SK-N-SH treated with all-trans-retinoic acid at 6 μM for 48 hours (cell line): ENCODE results near the gene BTBD8.
"Not testable (repeated sequence)": the region's sequence is repeated elsewhere in the genome, so short reads cannot be mapped to it uniquely, and the experiment has no call there.

Source experiments
- ATAC-seq: fragments of 200-7000 bp; cut with Tn5 transposase; 3 replicates; pipeline ENCODE4 v1.9.1; 2020; ENCODE audit warnings: mild to moderate bottlenecking, moderate library complexity
- ARNTL ChIP-seq: fragments of 450-650 bp; formaldehyde crosslinking; IDR thresholded peaks from 2 replicates; pipeline ENCODE4 v1.5.0; 2020; ENCODE audit warnings: low read depth, mild to moderate bottlenecking, moderate library complexity, borderline replicate concordance
- BACH2 ChIP-seq: fragments of 250-450 bp; sonication (Bioruptor Pico); IDR thresholded peaks from 2 replicates; pipeline ENCODE4 v1.9.0; 2021; ENCODE audit warnings: mild to moderate bottlenecking, borderline replicate concordance
- CREB5 ChIP-seq: fragments of 250-450 bp; sonication (Bioruptor Pico); IDR thresholded peaks from 2 replicates; pipeline ENCODE4 v1.5.1; 2020; ENCODE audit warnings: low read depth, mild to moderate bottlenecking, moderate library complexity
- CSRNP3 ChIP-seq: fragments of 250-450 bp; sonication (Bioruptor Pico); IDR thresholded peaks from 2 replicates; pipeline ENCODE4 v1.5.1; 2021; ENCODE audit warnings: mild to moderate bottlenecking, moderate library complexity
- ESRRG ChIP-seq: fragments of 250-450 bp; sonication (Bioruptor Pico); IDR thresholded peaks from 2 replicates; pipeline ENCODE4 v1.6.1; 2021; ENCODE audit warnings: mild to moderate bottlenecking
- GLIS3 ChIP-seq: fragments of 250-450 bp; sonication (Bioruptor Pico); IDR thresholded peaks from 2 replicates; pipeline ENCODE4 v1.5.0; 2020; ENCODE audit warnings: mild to moderate bottlenecking, moderate library complexity
- OSR1 ChIP-seq: fragments of 250-450 bp; sonication (Bioruptor Pico); IDR thresholded peaks from 2 replicates; pipeline ENCODE4 v1.8.0; 2022; ENCODE audit warnings: moderate library complexity, mild to moderate bottlenecking, inconsistent platforms
- POU6F1 ChIP-seq: fragments of 250-450 bp; sonication (Bioruptor Pico); IDR thresholded peaks from 2 replicates; pipeline ENCODE4 v1.8.0; 2021; ENCODE audit warnings: low read depth, mild to moderate bottlenecking, moderate library complexity, borderline replicate concordance
- PPARA ChIP-seq: fragments of 250-450 bp; sonication (Bioruptor Pico); IDR thresholded peaks from 2 replicates; pipeline ENCODE4 v1.5.0; 2020; ENCODE audit warnings: mild to moderate bottlenecking, borderline replicate concordance
- RARB ChIP-seq: fragments of 250-450 bp; sonication (Bioruptor Pico); IDR thresholded peaks from 2 replicates; pipeline ENCODE4 v1.8.0; 2021; ENCODE audit warnings: mild to moderate bottlenecking, moderate library complexity
- SNAI2 ChIP-seq: fragments of 250-450 bp; sonication (Bioruptor Pico); IDR thresholded peaks from 2 replicates; pipeline ENCODE4 v1.5.0; 2020; ENCODE audit warnings: mild to moderate bottlenecking, moderate library complexity
- TCF4 ChIP-seq: fragments of 250-450 bp; sonication (Bioruptor Pico); IDR thresholded peaks from 2 replicates; pipeline ENCODE4 v1.8.0; 2021; ENCODE audit warnings: mild to moderate bottlenecking, moderate library complexity, borderline replicate concordance
- TSHZ2 ChIP-seq: fragments of 250-450 bp; sonication (Bioruptor Pico); IDR thresholded peaks from 2 replicates; pipeline ENCODE4 v1.5.0; 2020; ENCODE audit warnings: mild to moderate bottlenecking, moderate library complexity
- ZC3H10 ChIP-seq: fragments of 250-450 bp; sonication (Bioruptor Pico); IDR thresholded peaks from 2 replicates; pipeline ENCODE4 v1.5.1; 2021; ENCODE audit warnings: mild to moderate bottlenecking, moderate library complexity
- ZFP3 ChIP-seq: fragments of 250-450 bp; sonication (Bioruptor Pico); IDR thresholded peaks from 2 replicates; pipeline ENCODE4 v1.5.0; 2020; ENCODE audit warnings: mild to moderate bottlenecking, moderate library complexity
- ZNF565 ChIP-seq: fragments of 450-650 bp; formaldehyde crosslinking; conservative IDR thresholded peaks from 2 replicates; pipeline ENCODE4 v1.5.0; 2020; ENCODE audit warnings: low read depth, mild to moderate bottlenecking, moderate library complexity
- ZNF70 ChIP-seq: fragments of 450-650 bp; formaldehyde crosslinking; IDR thresholded peaks from 2 replicates; pipeline ENCODE4 v1.5.0; 2020; ENCODE audit warnings: mild to moderate bottlenecking, moderate library complexity
- ZNF8 ChIP-seq: fragments of 450-650 bp; formaldehyde crosslinking; IDR thresholded peaks from 2 replicates; pipeline ENCODE4 v1.5.0; 2020; ENCODE audit warnings: mild to moderate bottlenecking, moderate library complexity
- TF ChIP-seq, protein P1 (sequence below): fragments of 250-450 bp; sonication (Bioruptor Pico); IDR thresholded peaks from 2 replicates; pipeline ENCODE4 v1.8.0; 2020; ENCODE audit warnings: mild to moderate bottlenecking, moderate library complexity, borderline replicate concordance

Gene BTBD8

GRCh38 chr1:92075311-92075710, 4.8 kb upstream of the BTBD8 start, which contains the start of gene SETSIP:
SETSIP (minus strand) TSS chr1:92075411; CDS start chr1:92075411, 0 bp downstream.
- ATAC-seq = no peak
- TF ChIP-seq OSR1 = no peak
- no peak for TF ChIP-seq ZFP3 (CRISPR knock-in tag)
- no peak for TF ChIP-seq ZNF70 (CRISPR knock-in tag)
- TF ChIP-seq ESRRG = no peak
- TF ChIP-seq ZC3H10 (CRISPR knock-in tag) = no peak
- TF ChIP-seq BACH2 = no peak
- no peak for TF ChIP-seq TSHZ2 (CRISPR knock-in tag)
- no peak for TF ChIP-seq SNAI2 (CRISPR knock-in tag)
- no peak for TF ChIP-seq POU6F1 (CRISPR knock-in tag)
- TF ChIP-seq, protein P1, sequence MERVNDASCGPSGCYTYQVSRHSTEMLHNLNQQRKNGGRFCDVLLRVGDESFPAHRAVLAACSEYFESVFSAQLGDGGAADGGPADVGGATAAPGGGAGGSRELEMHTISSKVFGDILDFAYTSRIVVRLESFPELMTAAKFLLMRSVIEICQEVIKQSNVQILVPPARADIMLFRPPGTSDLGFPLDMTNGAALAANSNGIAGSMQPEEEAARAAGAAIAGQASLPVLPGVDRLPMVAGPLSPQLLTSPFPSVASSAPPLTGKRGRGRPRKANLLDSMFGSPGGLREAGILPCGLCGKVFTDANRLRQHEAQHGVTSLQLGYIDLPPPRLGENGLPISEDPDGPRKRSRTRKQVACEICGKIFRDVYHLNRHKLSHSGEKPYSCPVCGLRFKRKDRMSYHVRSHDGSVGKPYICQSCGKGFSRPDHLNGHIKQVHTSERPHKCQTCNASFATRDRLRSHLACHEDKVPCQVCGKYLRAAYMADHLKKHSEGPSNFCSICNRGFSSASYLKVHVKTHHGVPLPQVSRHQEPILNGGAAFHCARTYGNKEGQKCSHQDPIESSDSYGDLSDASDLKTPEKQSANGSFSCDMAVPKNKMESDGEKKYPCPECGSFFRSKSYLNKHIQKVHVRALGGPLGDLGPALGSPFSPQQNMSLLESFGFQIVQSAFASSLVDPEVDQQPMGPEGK = no peak
- no peak for TF ChIP-seq ZNF565 (CRISPR knock-in tag)
- TF ChIP-seq TCF4 (CRISPR knock-in tag) = no peak
- TF ChIP-seq ZNF8 (CRISPR knock-in tag) = no peak

DNA sequence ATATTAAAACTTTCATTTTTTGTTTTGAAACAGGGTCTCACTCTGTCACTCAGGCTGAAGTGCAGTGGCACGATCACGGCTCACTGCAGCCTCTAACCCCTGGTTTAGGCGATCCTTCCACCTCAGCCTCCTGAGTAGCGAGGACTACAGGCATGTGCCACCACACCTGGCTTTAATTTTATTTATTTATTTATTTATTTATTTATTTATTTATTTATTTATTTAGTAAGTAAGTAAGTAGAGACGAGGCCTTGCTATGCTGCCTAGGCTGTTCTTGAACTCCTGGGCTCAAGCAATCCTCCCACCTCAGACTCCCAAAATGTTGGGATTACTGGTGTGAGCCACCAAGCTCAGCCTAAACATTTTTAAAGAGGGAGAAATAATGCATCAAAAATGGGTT, 3.8 kb upstream of the BTBD8 start:
- no peak for ATAC-seq
- no peak for TF ChIP-seq POU6F1 (CRISPR knock-in tag)
- TF ChIP-seq ARNTL (CRISPR knock-in tag) = no peak
- TF ChIP-seq BACH2 = no peak
- TF ChIP-seq RARB = no peak
- TF ChIP-seq CREB5 = no peak
- no peak for TF ChIP-seq ZNF70 (CRISPR knock-in tag)
- no peak for TF ChIP-seq ZNF565 (CRISPR knock-in tag)
- TF ChIP-seq CSRNP3 = no peak
- TF ChIP-seq TCF4 (CRISPR knock-in tag) = no peak
- TF ChIP-seq OSR1 = no peak
- no peak for TF ChIP-seq PPARA (CRISPR knock-in tag)
- no peak for TF ChIP-seq ESRRG
- no peak for TF ChIP-seq ZC3H10 (CRISPR knock-in tag)
- no peak for TF ChIP-seq SNAI2 (CRISPR knock-in tag)
- TF ChIP-seq GLIS3 = no peak
- TF ChIP-seq ZFP3 (CRISPR knock-in tag) = no peak

- not testable (repeated sequence) for ATAC-seq
Measured at GRCh38 chr1:92078077-92078476, 2.1 kb upstream of the BTBD8 start.
